ENCODE data around the gene SCAF11. TPM values are rescaled to one million over a fixed set of nuclear protein-coding genes. Genes with fewer than 3 reads are reported as not detected.

SCAF11 gene
- total RNA-seq, 1 experiment from 2014 or later, result 121 TPM

DNA sequence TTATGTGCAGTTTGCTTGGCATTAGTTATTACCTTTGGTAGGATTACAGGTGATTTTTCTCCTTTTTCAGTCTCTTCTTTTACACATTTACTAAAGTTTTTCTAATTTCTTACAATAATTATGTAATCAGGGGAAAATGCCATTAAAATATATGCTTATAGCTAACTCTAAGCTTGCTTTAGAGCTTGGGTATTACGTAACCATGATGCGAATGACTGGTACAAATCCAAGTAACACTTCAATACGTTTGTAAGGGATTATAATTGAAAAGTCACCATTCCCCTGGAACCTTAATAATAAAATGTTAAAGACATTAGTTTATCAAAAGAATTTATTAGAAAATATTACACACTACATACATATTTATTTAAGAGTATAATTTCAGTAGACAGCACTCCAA, 71.6 kb downstream of the SCAF11 start:
- peaks cover 22% of the 10 kb centered on the region for H3K36me3 ChIP-seq (ENCODE audit: insufficient read depth, low read length, poor library complexity, severe bottlenecking)
- POLR2A ChIA-PET (ENCODE audit: low non-redundant PET), result no interaction called here
- no peak for TF ChIP-seq CTCF (conservative IDR thresholded peaks at IDR 0.05; ENCODE audit: low read depth, low read length)
- TF ChIP-seq EZH2 (IDR thresholded peaks at IDR 0.05; ENCODE audit: borderline replicate concordance, low read depth, low read length, poor library complexity, severe bottlenecking), result no peak

GRCh38 chr12:45915405-45915804, 75.0 kb downstream of the SCAF11 start:
- ChIA-PET CTCF (no interaction called here), POLR2A (ENCODE audit: low non-redundant PET) (no interaction called here)
- intact Hi-C loops (cut with micrococcal nuclease; ENCODE audit: unreplicated experiment), result loop anchor here (10.0 kb wide), 1 partner anchor 781 kb away; no protein-coding TSS in a partner anchor
- Histone ChIP-seq H3K36me3 (ENCODE audit: insufficient read depth, low read length, poor library complexity, severe bottlenecking) (no peaks in the 10 kb centered on the region), H3K27me3 (replicated peaks; ENCODE audit: insufficient read depth, low read depth, low read length, poor library complexity) (no peaks in the 10 kb centered on the region), H3K4me1 (ENCODE audit: insufficient read depth, low read length, poor library complexity, severe bottlenecking) (peaks cover 17% of the 10 kb centered on the region), H3K4me3 (ENCODE audit: low read depth, low read length, poor library complexity, severe bottlenecking) (no peak overlapping the region), H3K27ac (ENCODE audit: low read depth, low read length, poor library complexity, severe bottlenecking) (no peak overlapping the region), H3K9me3 (ENCODE audit: low read depth, low read length, poor library complexity, severe bottlenecking) (no peaks in the 10 kb centered on the region)
- BruUV-seq (replicated peaks), result no TSS peak
- no peak for TF ChIP-seq EZH2 (IDR thresholded peaks at IDR 0.05; ENCODE audit: borderline replicate concordance, low read depth, low read length, poor library complexity, severe bottlenecking)
- TF ChIP-seq CTCF (conservative IDR thresholded peaks at IDR 0.05; ENCODE audit: low read depth, low read length), result no peak
- no peak for DNase-seq (ENCODE audit: low spot score)

More for the DNA sequence above, 71.6 kb downstream of the SCAF11 start:
- DNase-seq (ENCODE audit: low spot score), result no peak
- H3K4me3 ChIP-seq (ENCODE audit: low read depth, low read length, poor library complexity, severe bottlenecking), result no peak overlapping the region
- no peaks in the 10 kb centered on the region for H3K9me3 ChIP-seq (ENCODE audit: low read depth, low read length, poor library complexity, severe bottlenecking)
- BruUV-seq (replicated peaks), result no TSS peak
- peaks cover 3% of the 10 kb centered on the region for H3K4me1 ChIP-seq (ENCODE audit: insufficient read depth, low read length, poor library complexity, severe bottlenecking)
- intact Hi-C loops (cut with micrococcal nuclease; ENCODE audit: unreplicated experiment), result loop anchor here (10.0 kb wide), 1 partner anchor 784 kb away; no protein-coding TSS in a partner anchor
- CTCF ChIA-PET, result no interaction called here
- H3K27me3 ChIP-seq (replicated peaks; ENCODE audit: insufficient read depth, low read depth, low read length, poor library complexity), result no peaks in the 10 kb centered on the region
- H3K27ac ChIP-seq (ENCODE audit: low read depth, low read length, poor library complexity, severe bottlenecking), result no peak overlapping the region

DNA sequence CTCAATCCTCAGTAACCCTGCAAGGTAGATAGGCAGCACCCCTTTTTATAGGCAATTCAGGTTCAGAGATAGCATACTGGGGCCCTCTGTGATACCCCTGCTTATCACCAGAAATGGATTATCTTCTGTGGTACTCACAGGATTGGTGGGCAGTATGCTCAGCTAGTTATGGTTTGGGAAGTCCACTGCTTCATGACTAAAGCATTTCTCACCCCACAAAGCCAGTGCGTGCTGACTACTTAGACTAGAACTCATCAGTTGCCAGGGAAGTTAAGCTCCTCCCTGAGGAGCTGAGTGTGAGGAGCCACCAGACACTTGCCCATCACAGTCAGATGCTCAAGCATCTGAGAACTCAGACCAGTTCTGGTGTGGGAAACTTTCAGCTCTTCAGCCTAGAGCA, 76.3 kb downstream of the SCAF11 start:
- Histone ChIP-seq H3K27me3 (replicated peaks; ENCODE audit: insufficient read depth, low read depth, low read length, poor library complexity) (no peaks in the 10 kb centered on the region), H3K9me3 (ENCODE audit: low read depth, low read length, poor library complexity, severe bottlenecking) (no peaks in the 10 kb centered on the region), H3K36me3 (ENCODE audit: insufficient read depth, low read length, poor library complexity, severe bottlenecking) (no peaks in the 10 kb centered on the region), H3K4me1 (ENCODE audit: insufficient read depth, low read length, poor library complexity, severe bottlenecking) (peaks cover 17% of the 10 kb centered on the region), H3K27ac (ENCODE audit: low read depth, low read length, poor library complexity, severe bottlenecking) (no peak overlapping the region), H3K4me3 (ENCODE audit: low read depth, low read length, poor library complexity, severe bottlenecking) (no peak overlapping the region)
- ChIA-PET POLR2A (ENCODE audit: low non-redundant PET) (no interaction called here), CTCF (no interaction called here)
- no TSS peak for BruUV-seq (replicated peaks)
- intact Hi-C loops (cut with micrococcal nuclease; ENCODE audit: unreplicated experiment), result loop anchor here (10.0 kb wide), 1 partner anchor 779 kb away; no protein-coding TSS in a partner anchor
- TF ChIP-seq EZH2 (IDR thresholded peaks at IDR 0.05; ENCODE audit: borderline replicate concordance, low read depth, low read length, poor library complexity, severe bottlenecking), result no peak
- peak; percentile 28 for DNase-seq (ENCODE audit: low spot score)

DNA sequence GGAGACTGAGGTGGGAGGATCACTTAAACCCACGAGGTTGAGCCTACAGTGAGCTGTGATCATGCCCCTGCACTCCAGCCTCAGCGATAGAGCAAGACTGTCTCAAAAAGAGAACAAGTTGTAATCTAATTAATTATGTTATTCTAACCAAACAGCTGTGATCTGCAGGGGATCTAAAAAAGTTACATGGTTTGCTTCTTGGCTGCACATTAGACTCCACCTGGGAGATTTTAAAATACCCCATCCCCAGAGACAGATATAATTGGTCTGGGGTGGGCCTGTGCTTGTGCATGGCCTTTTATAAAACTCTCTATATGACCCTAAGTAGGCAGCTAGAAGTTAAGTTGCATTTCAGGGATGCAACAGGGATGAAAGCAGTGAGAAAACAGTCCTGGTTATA, 76.7 kb downstream of the SCAF11 start:
- Histone ChIP-seq H3K9me3 (ENCODE audit: low read depth, low read length, poor library complexity, severe bottlenecking) (no peaks in the 10 kb centered on the region), H3K36me3 (ENCODE audit: insufficient read depth, low read length, poor library complexity, severe bottlenecking) (no peaks in the 10 kb centered on the region), H3K27me3 (replicated peaks; ENCODE audit: insufficient read depth, low read depth, low read length, poor library complexity) (no peaks in the 10 kb centered on the region), H3K4me3 (ENCODE audit: low read depth, low read length, poor library complexity, severe bottlenecking) (no peak overlapping the region), H3K4me1 (ENCODE audit: insufficient read depth, low read length, poor library complexity, severe bottlenecking) (peaks cover 17% of the 10 kb centered on the region), H3K27ac (ENCODE audit: low read depth, low read length, poor library complexity, severe bottlenecking) (no peak overlapping the region)
- TF ChIP-seq EZH2 (IDR thresholded peaks at IDR 0.05; ENCODE audit: borderline replicate concordance, low read depth, low read length, poor library complexity, severe bottlenecking), result no peak
- TF ChIP-seq CTCF (conservative IDR thresholded peaks at IDR 0.05; ENCODE audit: low read depth, low read length), result no peak
- intact Hi-C loops (cut with micrococcal nuclease; ENCODE audit: unreplicated experiment), result loop anchor here (10.0 kb wide), 1 partner anchor 779 kb away; no protein-coding TSS in a partner anchor
- POLR2A ChIA-PET (ENCODE audit: low non-redundant PET), result no interaction called here
- peak; percentile 14 for DNase-seq (ENCODE audit: low spot score)
- CTCF ChIA-PET, result no interaction called here
- BruUV-seq (replicated peaks), result no TSS peak
